HG02973 (cell line): ENCODE measurements around the gene EMID1.

ENCODE experiments used
- ATAC-seq: cut with Tn5 transposase; IDR thresholded peaks from one replicate; pipeline ENCODE4 v1.9.1; 2021; ENCODE audit warnings: moderate library complexity; ENCODE audit not compliant: unreplicated experiment

Gene EMID1

GRCh38 chr22:29288837-29289236 is 83.1 kb downstream of the EMID1 start:
- no peak for ATAC-seq

GRCh38 chr22:29290061-29290460 is 84.4 kb downstream of the EMID1 start:
- ATAC-seq: no peak

GRCh38 chr22:29291215-29291614 is 85.5 kb downstream of the EMID1 start:
- ATAC-seq: no peak

- ATAC-seq: no peak
Measured at GRCh38 chr22:29292379-29292778, 86.7 kb downstream of the EMID1 start.

DNA sequence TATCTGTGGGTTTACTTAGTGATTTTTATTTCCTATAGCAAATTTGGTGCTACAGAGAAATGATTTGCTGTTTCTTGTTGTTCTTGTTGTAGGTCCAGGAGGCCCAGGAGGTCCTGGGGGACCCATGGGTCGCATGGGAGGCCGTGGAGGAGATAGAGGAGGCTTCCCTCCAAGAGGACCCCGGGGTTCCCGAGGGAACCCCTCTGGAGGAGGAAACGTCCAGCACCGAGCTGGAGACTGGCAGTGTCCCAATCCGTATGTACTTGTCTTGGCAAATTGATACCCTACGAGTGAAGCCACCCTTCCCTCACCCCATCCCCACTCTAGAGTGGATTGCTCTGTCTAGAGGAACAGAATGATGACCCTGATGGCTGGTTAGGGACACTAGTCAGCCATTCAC is 92.9 kb downstream of the EMID1 start:
- ATAC-seq: no peak

DNA sequence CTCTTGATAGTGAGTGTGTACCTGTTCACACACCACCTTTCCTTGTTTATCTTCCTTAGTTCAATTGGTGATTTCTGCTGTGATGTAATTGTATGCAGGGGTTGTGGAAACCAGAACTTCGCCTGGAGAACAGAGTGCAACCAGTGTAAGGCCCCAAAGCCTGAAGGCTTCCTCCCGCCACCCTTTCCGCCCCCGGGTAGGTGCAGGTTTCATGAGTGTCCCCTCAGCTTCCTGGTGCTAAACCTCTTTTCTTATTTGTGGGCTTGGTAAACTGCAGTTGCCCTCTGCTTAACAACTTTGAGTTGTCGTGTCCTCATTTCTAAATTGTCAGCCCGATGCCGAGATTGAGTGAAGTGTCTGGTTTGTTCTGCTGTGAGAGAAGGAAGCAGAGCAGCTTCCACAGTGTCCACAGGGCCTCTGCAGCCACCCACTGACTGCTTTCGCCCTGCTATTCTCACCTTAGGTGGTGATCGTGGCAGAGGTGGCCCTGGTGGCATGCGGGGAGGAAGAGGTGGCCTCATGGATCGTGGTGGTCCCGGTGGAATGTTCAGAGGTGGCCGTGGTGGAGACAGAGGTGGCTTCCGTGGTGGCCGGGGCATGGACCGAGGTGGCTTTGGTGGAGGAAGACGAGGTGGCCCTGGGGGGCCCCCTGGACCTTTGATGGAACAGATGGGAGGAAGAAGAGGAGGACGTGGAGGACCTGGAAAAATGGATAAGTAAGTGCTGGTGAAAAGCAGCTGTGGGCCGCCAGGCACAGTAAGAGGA is 93.6 kb downstream of the EMID1 start:
- no peak for ATAC-seq

DNA sequence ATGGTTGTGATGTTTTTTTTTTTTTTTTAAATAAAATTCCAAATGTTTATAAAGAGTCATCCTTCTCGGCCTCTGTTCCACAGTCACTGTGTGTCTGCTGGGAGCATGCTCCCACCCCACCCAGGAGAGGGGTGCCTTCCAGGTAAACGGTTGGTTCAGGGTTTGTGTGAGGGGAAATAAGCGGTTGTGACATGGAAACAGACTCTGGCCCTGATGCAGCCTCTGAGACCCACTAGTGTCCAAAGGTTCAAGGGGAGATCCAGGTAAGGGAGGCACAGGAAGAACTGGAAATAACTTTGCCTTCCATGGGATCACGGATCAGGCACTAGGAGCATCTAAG is 94.7 kb downstream of the EMID1 start:
- ATAC-seq: no peak

DNA sequence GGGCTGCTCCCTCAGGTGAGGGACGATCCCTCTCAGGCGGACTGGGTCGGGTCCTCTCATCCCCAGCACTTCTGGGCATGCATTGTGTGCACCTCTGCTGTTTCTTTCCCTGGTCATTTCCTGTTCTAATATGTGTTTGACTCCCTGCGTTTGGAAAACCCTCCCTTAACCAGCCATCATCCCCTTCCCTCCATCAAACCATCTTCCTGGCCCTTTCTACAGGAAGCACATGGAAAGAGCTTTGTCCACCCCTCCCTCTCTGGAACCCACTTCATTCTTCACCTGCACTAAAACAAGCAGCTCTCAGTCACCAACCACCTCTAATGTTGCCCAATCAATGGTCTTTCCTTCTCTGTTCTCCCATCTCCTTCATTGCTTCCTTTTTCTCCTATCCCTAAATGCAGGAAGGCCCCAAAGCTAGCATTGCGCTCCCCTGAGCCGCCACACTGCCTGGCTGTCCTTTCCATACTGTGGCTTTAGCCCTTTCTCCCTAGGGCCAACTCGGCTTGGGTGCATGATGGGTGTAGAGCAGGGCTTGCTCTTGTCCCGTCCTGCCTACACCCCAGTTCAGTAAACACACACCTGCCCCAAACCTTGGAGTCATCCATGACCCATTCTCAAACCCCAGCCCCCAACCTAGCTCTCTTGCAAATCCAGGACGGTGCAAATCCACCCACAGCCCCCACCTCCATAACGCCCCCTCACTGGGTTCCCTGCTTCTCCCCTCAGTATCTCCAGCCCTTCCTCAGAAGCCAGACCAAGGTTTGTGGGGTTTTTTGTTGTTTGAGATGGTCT is 95.3 kb downstream of the EMID1 start:
- no peak for ATAC-seq

- no peak for ATAC-seq
Measured at GRCh38 chr22:29301716-29302401, 96.2 kb downstream of the EMID1 start.

DNA sequence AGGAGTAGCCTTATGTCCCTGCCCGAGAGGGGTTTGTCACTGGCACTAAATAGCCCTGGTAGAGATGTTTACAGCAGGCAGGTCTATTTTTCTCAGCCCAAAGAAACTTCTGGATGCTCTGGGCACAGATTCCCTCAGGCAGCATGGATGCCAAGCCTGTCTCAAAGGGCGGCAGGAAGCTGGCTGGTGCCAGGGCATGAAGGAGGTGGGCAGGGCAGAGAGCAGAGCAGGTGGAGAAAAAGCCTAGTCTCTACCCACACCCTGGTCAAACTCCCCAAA is 96.6 kb downstream of the EMID1 start:
- no peak for ATAC-seq

DNA sequence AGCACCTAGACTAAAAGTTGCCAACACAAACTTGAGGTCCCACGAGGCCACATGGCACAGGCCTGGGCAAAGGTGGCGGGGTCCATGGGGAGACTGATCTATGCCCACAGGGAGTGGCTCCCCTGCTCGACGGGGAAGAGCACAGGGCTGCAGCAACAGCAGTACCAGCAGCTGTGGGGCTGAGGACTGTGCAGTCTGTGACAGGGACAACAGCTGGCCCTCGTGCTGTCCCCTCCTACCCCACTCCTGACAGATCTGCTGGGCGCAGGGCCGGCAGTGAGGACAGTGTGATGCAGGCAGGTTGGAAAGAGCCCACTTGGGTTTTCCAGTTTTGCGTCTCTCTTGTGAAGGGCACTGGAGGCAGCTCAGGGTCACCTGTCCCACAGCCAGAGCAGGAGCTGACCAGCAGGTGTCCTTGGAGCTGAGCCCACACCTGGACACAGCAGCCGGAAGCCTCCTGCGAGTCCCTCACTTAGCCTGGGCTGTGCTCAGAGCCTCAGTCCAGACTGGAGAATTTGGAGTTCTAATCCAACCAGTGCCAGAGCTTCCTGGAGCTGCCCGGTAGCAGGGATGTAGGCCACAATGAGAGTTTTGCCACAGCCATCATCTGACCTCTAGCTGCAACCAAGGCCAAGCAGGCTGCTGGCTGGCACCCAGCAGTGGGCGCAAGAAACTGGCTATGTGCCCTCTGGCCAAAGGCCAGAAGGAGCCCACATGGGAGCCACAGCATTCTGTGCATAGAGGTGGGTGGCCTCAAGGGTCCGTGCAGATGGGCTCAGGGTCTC is 97.2 kb downstream of the EMID1 start:
- no peak for ATAC-seq

GRCh38 chr22:29305836-29306174 is 100.1 kb downstream of the EMID1 start:
- no peak for ATAC-seq

DNA sequence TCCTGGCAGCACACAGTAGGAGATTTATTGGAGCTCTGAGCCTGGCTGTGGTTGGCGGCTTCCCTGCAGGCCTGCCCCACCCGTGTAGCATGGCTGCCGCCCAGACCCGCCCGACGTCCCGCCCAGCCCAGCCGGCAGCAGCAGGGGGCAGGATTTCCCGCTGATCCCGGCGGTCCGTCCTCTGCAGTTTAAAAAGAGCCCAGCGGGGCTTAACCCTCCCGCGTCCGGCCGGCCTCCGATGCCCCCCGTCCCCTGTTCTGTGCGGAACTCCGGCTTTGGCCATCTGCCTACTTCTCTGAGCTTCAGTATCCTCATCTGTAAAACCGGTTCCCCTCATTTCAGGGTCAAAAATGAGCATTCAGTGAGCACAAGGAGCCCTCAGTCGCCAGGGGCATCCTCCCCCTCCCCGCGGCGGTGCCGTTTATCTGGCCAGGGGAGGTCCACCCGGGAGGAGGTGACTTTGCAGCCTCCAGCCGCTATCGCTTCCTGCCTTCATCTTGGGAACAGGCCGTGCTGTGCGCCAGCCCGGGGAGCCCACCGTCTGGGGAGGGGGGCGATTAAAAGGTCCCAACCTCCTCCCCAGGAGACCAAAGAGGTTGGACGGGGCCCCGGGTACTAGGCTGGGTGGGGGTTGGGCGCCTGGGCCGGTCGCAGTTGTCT is 100.6 kb downstream of the EMID1 start, which contains the start of gene GAS2L1:
Gene GAS2L1, plus strand, starts transcription at position 476 of the 660 bp plus-strand sequence. CDS start 1,456 bp downstream, outside the sequence.
- no peak for ATAC-seq

DNA sequence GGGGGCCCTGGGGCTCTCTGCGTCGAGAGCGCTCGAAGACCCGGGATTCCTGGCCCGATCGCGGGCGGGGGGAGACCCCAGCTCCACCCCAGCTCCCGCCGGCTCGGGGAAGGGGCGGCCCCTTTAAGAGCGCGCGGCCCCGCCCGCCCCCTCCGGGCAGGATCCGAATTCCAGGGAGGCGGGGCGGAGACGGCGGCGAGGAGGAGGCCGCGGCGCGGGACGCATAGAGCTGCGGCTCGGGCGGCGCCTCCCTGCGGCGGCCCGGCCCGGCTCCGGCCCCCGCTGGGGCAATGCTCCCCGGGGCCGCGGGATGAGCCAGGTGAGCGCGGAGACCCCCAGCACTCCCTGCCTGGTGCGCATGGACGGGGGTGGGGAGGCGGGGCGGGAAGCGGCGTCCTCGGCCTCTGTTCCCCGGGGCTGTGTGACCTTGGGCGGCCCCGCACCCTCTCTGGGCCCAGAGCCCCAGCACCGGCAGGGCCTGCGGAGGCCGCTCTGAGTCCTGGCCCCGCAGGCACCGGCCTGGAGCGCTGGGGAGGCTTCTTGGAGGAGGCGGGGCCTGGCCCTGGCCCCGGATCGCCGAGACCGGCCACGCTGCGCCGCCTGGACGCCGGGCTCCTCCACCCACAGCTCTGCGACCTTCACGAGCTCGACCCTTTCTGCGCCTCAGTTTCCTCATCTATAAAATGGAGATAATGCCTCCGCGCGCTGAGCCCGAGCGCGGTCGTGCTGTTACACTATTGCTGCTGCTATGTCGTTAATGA is 101.3 kb downstream of the EMID1 start:
- no peak for ATAC-seq

- no peak for ATAC-seq
Measured at GRCh38 chr22:29307596-29308147, 102.0 kb downstream of the EMID1 start.

GRCh38 chr22:29308148-29308790 is 102.6 kb downstream of the EMID1 start:
- ATAC-seq: no peak

DNA sequence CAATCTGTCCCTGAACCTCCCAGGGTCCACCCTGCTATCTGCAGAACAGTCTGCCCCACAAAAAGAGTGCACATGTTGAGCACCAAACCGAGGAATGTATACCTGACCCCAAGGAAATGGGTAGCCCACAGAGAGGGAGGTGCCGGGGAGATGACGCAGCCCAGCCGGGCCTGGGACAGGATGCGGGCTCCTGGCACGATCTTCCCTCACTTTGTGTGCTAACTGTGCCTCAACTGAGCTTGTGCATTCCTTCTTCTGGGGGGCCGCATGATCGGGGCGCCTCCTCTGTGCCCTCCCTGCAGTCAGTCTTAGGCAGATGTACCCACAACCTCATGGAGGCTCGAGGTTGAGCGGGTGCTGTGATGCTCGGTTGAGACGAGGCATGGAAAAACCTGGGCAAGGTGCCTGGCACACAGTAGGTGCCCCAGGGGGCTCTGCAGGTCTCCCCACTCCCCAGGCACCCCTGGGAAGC is 103.1 kb downstream of the EMID1 start:
- ATAC-seq: no peak
